Activated CD4-positive, alpha-beta T cell treated with anti-CD3 and anti-CD28 coated beads, Interleukin-10, Interleukin-2, amounts not matched to agents 100 ng/mL and 50 ng/mL, durations not matched to agents 16 hours and 8 hours (primary cell): ENCODE data around the gene SLC30A2.

ENCODE experiments used
- DNase-seq: peaks from one replicate; pipeline ENCODE4 v3.0.0-alpha.2; 2020

SLC30A2 gene

DNA sequence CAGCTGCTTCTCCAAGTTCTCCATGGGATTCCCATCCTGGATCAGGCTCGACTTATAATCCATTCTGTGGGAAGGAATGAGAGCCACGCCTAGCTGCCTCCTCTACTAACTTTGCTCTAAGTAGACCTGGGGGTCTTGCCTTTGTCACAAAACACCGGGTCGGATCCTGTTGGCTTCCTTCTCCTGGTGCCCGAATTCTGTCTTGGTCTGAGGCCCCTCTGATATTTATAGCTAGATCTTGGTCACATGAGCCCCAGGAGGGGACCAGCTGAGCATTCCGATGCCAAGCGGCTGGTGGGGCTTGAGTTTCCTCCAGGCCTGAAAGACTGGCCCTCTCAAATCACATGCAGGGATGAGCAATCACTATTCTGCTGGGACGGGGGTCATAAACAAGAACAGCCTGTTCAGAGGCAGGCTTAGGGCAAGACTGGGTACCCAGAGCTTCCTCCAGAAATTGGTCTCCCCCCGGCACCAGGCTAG lies 21.6 kb upstream of the SLC30A2 start, which contains the start of gene TRIM63:
Gene TRIM63, minus strand, starts transcription at position 199 of the 480 bp plus-strand sequence. Its CDS starts 136 bp downstream, at position 63.
- no peak for DNase-seq

DNA sequence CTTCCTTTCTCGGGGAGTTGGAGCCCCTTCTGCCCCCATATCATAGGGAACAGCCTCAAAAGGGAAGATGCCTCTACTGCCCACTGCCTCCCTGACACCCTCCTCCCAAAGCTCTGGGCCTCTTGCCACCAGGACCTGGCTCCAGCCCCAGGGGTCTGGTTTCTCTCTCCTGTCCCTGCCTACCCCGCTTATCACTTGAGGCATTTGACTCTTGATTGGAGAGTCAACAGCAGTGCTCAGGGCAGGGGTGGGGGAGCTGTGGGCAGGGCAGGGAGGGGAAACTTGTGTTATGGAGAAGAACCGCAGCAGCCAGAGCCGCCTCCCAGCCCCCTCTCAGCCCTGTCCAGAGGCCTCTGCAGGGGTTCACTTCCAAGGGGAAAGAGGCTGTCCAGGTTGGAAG lies 20.9 kb upstream of the SLC30A2 start:
- no peak for DNase-seq

DNA sequence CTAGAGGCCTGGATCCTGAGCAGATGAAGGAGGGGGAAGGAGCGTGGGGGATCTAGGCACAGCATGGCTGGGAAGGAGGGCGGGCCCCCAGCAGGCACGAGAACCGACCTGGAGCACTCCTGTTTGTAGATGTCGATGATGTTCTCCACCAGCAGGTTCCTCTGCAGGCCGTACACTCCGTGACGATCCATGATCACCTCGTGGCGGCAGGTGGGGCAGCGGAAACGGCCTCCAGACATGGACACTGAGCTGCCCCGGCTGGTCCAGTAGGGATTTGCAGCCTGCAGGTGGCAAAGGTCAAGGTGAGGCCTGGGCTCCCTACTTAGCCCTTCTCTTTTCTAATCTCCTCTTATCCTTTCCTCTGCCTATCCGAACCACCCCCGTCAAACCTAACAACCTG lies 20.2 kb upstream of the SLC30A2 start:
- no peak for DNase-seq

DNA sequence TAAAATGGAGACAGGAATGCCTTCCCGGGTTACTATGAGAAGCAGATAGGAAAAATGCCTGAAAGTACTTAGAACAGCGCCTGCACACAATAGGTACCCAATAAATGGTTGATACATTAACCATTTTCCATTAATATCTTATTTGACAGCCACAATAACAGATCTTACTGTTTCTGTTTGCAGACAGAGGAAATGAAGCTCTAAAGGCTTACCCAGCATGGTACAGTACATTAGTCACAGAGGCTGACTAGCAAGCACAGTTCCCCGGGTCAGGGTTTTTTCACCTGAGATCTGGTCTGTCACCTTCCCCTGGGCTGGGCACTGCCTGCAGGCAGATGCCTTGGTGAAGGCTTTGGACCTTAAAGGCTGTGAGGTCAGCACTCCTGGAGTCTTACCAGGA lies 18.6 kb upstream of the SLC30A2 start:
- DNase-seq, result no peak

DNA sequence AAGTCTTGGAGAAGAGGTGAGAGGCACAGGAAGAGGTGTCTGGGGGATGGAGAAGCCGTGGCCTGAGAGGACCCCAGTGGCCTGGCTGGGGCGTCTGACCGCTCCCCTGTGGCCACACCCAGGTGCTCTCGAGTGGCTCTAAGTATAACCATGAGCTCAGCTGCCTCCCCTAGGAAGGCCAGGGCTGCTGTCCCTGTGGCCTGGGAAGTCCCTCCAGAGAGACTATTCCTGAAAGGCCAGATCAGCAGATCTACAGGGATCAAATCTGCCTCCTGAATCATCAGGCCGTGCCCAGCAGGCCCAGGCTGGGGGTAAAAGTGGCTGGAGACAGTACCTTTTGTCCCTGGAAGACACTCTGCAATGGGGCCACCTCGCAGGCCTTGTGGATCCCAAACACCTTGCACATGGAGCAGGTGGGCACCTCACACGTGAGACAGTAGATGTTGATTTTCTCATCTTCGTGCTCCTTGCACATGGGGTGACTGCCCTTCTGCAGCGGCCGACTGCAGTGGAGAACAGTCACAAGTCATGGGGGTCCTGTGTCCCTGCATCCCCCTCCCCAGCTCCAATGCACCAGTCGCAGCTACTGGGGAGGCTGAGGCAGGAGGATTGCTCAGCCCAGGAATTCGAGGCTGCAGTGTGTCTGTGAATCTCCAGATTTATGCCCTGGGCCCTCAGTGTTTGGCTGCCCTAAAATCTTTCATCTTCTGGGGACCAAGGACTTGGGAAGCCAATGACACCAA lies 15.1 kb upstream of the SLC30A2 start:
- DNase-seq, result no peak

DNA sequence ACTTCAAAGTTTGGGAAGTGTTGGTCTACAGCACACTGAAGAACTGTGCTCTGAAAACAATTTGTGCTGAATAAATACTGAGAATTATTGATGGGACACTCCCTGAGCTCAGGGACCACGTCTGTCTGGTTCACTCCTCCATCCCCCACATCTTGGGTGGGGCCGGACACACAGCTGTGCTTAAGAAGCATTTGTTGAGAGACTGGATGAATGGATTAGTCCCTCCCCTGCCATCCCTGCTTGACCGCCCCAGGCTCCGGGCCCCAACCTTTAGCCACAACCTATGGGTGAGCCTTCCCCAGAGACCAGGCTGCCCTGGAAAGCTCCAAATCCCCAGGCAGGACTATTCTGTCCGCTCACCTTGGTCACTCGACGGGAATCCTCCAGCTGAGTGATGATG lies 14.0 kb upstream of the SLC30A2 start:
- no peak for DNase-seq

DNA sequence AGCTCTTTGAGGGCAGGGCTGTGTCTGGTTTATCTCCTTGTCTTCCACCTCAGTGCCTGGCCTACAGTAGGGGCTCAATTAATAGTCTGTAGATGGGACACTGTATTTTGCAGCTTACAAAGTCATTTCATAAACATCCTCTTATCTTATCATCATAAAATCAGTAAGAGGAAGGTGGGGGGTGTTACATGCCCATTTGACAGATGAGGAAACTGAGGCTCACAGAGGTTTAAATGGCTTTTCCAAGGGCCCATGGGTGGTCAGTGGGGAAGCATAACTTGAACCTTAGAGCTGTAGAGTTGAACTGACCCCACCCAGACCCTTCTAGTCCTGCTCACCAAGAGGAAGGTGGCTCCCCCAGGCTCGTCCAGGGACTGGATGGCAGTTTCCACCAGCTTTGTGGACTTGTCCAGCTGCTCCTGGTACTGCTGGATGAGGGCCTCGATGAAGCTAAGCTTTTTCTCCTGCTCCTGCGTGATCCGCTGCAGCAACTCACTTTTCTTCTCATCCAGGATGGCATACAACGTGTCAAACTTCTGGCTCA lies 12.2 kb upstream of the SLC30A2 start:
- DNase-seq, result no peak

DNA sequence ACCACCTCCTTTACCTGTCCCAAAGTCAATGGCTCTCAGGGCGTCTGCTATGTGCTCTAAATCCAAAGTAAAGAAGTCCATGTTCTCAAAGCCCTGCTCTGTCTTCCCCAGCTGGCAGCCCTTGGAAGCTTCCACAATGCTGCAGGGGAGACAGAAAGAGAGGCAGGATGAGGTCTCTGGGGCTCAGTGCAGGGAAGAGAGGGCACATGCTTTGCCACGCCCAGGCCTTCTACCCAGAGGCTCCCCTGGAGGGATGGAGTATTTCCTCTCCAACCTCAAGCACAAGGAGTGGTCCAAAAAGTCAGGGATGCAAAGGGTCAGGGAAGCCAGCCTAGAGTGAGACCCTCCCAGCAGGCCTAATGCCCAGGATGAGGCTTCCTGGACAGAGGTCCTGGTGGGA lies 11.3 kb upstream of the SLC30A2 start:
- DNase-seq, result no peak

DNA sequence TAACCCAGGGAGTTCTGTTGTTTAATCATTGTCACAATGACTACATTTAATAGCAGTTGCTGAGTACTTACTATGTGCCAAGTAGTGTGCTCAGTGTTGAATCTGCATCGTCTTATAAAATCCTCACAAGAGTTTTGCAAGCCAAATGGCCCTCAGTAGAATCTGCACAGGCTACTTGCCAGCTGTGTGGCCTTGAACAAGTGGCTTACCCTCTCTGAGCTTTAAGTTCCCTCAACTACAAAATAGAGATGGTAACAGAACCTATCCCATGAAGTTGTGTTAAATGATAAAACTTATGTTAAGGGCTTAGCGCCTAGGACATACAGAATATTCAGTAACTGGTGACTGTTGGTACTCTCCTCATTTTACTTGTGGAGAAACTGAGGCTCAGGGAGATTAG lies 9.1 kb upstream of the SLC30A2 start:
- no peak for DNase-seq

DNA sequence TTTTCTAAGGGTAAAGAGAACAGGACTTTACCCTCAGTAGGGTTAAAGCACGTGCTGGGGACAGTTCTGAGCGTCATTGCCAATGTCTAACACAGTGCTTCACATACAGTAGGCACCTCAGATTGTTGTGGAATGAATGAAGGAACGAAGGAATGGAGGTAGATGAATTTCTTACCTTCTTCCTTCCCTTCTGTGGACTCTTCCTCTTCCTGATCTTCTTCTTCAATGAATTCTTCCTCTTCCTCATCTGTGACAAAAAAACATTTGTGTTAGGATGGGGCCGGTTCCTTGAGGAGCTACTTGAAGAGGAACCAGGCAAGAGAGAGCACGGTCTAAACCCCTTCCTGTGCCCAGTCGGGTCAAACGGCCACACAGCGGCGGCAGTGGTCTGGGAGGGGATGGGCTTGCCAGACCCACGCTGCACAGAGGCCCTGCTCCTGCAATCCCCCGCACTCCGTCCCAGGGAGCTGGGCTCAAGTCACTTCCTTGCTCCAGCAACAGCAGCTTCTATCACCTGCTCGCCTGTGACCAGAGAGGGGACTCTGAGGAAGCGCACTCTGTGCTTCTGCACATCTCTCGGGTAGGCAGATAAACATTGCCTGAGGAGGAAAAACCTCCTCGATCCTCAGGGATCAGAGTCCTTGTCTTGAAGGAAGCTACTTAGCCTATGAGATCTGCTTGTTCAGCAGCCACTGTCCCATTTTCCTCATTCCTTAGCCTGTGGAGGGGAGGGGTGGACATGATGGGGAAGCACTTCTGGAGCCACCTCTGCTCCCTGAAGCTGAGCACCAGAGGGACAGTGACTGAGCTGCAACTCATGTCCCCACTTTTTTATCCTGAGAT lies 8.0 kb upstream of the SLC30A2 start:
- DNase-seq, result no peak

DNA sequence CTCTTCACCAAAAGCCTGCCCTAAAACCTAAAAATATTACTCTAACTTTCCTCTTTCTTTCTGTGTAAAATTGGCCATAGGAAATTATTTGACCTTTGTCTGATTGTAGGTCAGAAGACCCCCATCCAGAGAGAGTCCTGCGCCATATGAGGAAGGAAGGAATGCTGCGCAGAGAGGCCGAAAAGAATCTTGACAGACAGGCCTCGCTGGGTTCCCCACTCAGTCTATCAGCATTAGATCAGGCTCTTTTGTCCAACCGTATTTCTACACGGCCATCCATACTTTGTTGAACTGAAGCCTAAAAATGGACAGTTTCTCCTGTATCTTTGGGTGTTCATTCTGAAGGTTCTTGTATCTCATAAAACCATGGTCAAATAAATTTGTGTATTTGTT lies 4.3 kb upstream of the SLC30A2 start:
- no peak for DNase-seq

DNA sequence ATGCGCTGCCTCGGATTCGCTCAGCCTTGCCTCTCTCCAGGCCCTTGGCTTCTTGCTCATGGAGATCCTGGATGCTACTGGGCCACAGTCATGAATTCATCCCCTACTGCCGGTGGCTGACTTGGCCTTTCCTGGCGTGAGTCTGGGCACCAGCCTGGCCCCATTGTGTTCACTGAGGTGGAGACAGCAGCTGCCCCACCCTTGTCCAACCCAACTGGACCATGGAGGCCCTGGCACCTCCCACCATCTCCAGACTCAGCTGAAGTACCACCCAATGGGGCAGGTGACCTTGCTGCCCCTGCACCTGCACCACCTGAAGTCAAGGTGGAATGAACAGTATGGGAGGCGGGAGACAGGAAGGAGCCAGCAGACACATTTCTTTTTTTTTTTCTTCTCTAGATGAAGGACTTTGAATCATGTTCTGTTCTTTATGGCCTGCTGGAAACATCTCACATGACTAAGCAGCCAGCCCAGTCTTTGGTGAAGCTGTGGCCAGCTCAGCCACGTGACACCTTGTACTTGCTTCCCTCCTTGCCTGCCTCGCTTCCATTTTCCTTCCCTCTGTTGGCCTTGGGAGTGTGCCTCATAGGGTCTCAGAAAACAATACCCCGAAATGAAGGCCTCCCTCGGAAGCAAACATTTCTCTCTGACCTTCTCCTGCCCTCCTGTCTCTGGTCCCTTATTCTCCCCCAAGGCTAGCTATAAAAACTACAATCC lies 3.8 kb upstream of the SLC30A2 start:
- no peak for DNase-seq

DNA sequence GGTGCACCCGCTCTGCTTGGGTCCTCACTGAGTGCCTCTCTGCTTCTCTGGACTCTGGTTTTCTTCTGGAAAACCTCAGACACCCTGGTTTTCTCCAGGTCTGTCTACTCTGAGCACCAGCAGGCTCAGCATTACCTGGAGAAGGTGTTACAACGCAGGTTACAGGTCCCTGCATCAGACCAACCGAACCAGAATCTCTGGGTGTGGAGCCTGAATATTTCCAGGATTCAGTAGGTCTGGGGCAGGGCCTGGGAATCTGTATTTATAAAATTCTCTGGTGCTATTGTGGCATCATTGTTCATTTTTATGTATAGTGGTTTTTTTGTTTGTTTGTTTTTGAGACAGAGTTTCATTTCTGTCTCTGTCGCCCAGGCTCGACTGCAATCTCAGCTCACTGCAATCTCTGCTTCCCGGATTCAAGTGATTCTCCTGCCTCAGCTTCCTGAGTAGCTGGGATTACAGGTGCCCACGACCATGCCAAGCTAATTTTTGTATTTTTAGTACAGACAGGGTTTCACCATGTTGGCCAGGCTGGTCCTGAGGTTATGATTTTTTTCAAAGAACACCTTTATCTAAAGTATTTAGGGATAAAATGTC lies 1.5 kb upstream of the SLC30A2 start:
- no peak for DNase-seq

DNA sequence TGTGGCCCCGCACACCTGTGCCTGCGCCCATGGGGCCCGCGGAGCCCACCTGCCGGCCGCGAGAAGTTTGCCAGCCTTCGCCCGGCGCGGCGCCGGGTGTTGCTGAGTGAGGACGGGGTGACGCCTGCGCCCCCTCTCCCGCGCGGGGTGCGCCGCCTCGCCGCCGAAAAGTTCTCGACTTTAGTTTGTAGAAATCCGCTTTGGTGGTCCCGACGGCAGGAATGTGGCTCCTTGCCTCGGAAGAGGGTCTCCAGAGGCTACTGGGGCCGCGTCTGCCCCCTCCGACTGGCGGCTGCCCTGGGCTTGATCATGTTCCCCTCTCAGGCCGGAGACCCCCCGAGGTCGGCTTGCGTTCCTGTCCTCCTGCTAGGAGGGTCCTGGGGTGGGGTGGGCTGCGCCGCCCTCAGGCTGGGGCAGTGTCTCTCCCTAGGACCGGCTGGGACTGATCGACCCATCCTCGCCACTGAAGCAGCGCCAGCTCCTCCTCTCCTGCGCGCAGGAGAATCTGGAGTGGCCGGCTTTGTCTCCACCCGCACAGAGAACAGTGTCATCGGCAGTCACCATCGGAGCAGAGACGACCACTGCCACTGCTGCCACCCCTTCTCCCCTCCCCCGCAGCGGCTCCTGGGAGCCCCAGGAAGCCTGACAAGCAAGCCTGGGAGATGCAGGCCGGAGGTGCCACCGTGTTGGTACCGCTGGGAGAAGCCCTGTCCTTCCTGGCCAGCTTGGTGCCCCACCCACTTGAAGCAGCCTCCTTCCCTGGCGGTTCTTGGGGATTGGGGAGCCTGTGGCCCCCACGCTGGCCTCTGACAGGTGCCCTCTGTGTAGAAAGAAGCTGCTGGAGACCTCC lies 553 bp upstream of the SLC30A2 start:
- DNase-seq, result no peak

DNA sequence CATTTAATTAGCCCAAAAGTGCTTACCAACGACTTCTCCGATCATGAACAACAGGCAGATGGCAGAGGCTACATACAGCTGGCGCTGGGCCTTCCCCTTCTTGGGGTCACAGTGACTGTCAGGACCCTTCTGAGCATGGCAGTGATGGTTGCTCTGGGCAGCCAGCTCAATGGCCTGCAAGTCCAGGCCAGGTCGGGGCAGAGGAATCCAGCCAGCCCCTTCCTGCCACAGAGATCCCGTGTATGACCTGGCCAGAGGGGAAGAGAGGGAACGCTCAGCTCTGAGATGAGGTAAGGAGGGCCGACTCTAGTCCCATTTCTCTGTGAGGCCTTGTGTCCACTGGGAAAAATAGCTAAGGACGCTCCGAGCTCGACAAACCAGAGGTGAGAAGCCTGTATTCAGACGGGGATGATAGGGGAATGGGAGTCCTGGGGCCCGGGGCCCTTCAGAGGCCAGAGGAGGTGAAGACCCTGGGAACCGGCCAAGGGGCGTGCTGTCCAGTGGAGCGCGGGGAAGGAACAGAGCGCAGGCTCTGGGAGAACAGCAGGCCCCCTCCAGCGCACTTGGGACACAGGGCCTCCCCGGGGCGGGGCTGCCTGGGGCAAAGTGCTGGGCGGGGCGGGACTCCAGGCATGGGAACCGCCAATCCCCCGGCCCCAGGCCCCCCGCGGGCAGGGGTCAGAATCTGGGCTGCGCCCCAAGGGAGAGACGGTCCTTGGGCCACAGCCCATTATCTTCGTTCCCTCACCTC lies 772 bp downstream of the SLC30A2 start:
- DNase-seq, result no peak

DNA sequence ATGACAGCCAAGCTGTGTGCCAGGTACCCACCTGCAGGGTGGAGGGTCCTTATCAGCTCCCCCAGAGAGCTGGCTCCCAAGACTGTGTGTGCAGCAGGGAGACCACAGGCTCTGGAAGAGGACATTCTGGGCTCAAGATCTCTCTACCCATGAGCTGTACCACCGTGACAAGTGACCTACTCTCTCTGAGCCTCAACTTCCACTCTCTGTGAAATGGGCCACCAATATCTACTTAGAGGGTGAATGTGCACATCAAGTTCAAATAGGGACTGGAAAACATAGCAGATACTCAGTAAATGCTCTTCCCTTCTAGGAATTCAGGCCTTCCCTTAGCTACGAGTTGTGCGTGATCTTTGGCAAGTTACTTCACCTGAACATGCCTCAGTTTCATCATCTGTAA lies 1.5 kb downstream of the SLC30A2 start:
- no peak for DNase-seq

DNA sequence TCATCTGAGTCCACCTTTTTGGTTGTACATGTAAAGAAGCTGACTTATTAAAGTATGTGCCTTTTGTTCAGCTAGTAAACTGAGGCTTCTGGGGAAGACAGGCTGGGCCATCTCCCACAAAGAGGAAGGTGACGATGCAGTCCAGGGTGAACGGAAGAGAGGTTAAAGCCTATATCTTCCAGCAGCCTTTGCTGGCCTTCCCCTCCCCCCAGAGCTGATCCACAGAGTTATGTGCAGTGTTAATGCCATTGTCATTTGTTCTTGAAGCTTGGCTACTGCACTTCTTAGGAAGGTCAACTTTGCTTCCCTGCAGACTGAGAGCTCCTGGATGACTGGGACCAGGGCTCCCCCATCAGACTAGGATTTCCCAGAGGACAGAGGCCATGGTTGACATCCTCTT lies 2.2 kb downstream of the SLC30A2 start:
- no peak for DNase-seq

DNA sequence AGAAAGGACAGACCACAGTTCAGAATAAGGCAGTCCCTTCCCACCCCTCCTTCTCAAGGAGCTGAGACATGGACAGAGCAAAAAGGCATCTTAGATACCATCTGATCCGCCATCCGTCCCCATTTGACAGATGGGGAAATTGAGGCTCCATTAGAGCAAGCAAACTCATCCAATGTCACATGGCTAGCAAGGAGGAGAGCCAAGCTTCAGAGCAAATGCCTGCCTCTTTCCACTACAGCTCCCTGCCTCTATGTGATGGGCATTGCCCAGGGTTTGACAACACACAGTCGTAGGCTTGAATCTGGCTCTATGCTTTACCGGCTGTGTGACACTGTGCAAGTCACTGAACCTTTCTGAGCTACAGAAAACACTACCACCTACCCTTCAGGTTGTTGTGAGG lies 3.9 kb downstream of the SLC30A2 start:
- DNase-seq, result no peak

DNA sequence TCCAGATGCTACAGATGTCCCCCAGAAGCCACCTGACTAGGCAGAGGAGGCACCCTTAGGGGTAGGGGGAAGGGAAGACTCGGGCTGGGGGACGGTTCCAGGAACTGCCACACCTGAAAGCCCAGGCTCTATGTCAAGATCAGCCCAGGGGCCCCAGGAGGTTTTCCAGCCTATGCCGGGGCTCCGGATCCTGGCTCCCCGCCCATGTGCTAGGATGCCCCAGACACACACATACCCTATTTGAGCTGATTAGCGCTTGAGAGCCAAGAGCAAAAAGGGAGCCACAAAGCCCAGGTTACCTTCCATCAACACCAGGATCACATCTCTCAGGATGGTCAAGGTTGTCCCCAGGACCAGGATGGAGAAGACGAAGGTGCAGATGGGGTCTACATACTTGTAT lies 4.5 kb downstream of the SLC30A2 start:
- DNase-seq, result no peak

DNA sequence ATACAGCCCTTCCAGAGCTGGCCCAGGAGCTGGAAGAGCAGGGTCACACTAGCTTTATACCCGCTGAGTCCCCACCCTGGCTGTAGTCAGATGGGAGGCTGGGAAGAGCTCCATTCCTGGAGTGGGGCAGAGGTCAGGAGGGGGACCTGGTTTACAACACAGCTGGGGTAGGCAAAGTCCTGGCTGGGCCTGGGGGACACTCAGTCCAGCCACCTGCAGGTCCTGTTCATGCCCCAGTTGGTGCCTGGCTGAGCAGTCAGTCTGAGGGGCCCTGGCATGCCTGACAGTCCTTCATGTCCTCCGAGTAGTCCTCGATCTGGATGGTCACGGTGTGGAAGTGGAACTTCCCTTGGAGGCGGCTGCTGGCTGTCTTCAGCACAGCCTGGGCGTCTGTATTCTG lies 7.0 kb downstream of the SLC30A2 start:
- no peak for DNase-seq

DNA sequence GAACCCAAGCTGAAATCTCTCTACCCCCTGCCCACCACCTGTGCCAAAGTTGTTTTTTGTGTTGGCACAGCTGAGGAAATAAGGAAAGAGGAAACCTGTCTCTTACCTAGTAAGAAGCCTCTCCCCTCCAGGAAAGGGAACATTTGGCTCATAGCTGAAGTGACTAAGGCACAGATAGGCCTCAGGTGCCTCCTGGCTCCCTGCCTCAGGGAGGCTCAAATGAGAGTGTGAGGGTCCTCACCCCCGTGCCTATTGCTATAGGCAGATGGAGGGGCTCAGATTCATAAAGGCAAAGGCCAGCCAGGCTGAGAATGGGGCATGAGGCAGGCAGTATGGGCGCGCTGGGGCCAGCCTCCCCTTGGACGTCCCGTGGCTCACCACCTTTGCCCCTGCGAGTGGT lies 7.4 kb downstream of the SLC30A2 start:
- DNase-seq, result no peak
